ENCODE results near the gene ERV3-1.
A peak's percentile ranks its signal among the peaks of the same experiment; 100 is the strongest.
"Not testable (repeated sequence)": the region's sequence is repeated elsewhere in the genome, so short reads cannot be mapped to it uniquely, and the experiment has no call there.

Gene ERV3-1, protein sequence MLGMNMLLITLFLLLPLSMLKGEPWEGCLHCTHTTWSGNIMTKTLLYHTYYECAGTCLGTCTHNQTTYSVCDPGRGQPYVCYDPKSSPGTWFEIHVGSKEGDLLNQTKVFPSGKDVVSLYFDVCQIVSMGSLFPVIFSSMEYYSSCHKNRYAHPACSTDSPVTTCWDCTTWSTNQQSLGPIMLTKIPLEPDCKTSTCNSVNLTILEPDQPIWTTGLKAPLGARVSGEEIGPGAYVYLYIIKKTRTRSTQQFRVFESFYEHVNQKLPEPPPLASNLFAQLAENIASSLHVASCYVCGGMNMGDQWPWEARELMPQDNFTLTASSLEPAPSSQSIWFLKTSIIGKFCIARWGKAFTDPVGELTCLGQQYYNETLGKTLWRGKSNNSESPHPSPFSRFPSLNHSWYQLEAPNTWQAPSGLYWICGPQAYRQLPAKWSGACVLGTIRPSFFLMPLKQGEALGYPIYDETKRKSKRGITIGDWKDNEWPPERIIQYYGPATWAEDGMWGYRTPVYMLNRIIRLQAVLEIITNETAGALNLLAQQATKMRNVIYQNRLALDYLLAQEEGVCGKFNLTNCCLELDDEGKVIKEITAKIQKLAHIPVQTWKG

DNA sequence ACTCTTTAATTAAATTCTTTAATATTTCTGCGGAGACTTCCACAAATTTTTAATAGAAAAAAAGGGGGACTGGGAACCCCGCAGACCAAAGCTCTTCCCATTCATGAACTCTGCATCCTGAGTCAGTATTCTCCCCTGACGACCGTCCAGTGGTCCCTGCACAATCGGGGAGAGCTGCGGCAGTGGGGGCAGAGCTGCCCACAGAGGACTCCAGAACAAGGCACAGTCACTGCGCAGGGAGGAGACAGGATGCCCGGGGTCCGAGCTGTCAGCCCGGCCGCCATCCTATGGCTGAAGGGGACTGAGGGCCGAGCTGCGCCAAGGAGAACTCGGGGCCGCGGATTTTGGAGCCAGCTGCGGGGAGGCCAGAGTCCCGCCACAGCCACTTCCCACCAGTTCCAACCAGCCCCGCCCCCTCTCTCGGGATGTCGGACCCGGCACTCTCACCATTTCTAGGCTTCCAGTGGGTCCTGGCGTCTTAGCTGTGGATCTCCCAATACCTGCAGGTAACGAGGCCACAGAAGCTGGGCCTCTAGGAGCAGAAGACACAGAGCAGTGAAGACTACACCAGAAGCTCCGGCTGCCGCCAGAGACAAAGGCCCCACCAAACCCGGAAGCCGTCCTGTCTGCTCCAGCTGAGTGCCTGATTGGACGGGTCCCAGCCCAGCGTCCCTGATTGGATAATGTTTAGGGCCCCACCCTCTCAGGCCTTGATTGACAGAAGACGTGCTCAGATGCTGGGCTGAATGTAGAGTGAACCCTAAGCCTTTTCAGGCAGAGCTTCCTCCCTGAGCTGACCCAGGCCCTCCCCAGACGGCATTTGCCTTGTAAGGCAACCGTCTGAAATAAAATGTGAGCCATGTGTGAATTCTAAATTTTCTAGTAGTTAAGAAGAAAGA is at the start of gene ERV3-1:
Gene ERV3-1 (minus strand): TSS at position 594 of the 899 bp plus-strand sequence. CDS start 13,661 bp downstream, outside the sequence.
- peak; percentile 76 to 87 for DNase-seq (ENCODE audit: low read depth in 2 of 2)

DNA sequence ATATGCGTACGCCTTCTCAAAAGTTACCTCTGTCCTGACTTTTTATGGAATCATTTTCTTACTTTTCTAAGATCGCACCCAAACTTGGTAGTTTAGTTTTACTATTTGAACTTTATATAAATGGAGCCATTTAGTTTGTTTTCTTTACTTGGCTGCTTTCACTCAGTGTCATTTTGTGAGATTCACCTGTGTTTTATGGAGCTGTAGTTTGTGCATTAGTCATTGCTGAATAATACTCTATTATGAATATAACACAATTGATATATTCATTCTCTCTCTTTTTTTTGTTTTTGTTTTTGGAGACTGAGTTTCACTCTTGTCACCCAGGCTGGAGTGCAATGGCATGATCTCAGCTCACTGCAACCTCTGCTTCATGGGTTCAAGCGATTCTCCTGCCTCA is 49.3 kb upstream of the ERV3-1 start:
- not testable (repeated sequence) for DNase-seq (ENCODE audit: low read depth in 2 of 2)

DNA sequence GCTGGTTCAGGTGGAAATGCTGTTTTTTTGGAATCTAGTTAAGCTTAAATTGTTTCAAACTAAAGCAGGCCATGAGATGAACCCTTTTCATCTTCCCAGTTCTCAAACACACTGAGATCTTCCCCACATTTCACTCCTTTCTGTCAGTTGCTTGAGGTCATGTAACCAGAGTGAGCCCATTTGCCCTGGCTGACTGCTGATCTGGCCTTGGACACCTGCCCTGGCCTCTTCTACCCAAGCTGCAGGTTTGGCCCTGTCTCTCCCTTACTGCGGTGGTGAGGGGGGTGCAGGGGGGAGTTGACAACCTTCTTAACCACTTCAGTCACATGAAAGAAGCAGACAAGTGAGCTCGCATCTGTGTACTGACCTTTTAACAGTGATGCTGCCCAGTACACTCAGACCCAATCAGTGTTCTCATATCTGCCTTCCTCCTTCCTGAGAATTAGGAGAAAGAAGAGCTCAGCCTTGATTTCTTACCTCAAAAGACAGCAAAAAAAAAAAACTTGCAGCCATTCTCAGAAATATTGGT is 48.0 kb upstream of the ERV3-1 start:
- DNase-seq (ENCODE audit: low read depth in 2 of 2), result not testable (repeated sequence)

DNA sequence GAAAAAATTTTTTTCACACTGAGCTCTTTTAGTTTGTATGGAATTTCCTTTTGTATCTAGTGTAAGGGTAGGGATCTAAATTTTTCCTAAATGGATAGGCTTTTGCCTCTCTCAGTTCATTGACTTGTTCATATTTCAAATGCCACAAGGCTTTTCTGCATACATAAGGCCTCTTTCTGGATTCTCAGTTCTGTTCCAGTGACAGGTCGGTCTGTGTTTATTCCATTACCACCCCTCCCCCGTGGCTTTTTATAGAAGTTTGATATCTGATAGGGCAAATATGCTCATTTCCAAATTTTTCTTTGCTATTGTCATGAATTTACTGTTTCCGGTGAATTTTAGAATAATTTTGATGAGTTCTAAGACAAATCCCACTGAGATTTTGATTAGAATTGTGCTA is 45.2 kb upstream of the ERV3-1 start:
- not testable (repeated sequence) for DNase-seq (ENCODE audit: low read depth in 2 of 2)

DNA sequence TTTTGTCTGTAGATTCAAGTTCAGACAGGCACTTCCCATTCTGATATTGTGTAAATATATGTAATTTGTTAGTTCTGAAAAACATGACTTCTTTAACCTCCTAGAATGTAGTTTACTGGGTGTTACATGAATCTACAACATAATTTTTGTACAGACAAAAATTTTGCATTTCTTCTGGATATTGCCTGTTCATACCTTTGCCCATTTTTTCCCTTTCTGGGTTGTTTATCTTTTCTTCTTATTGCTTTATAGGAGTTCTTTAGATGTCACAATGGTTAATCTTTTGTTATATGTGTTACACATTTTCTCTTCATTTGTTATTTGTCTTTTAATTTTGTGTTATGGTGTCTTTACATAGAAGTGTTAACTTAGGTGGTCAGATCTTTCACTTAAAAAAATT is 44.7 kb upstream of the ERV3-1 start:
- DNase-seq (ENCODE audit: low read depth in 2 of 2), result not testable (repeated sequence)

DNA sequence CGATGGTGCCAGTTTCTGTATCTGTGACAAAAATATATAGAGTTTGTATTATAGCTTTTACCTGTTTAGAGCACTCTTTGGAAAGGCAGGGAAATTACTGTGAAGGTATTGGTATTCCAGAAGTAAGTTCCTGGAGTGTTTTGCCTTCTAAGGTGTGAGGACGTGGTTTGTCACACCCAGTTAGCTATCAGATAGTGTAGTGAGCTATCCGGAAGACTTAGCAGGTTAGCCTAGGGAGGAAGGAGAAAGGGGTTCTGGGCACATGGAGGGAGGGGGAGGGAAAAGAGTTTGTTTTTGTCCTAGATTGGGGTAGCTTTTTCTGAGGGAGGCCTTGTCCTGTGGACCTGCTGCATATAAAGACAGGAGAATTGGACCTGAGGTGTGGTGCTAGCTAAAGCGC is 39.8 kb upstream of the ERV3-1 start:
- not testable (repeated sequence) for DNase-seq (ENCODE audit: low read depth in 2 of 2)

DNA sequence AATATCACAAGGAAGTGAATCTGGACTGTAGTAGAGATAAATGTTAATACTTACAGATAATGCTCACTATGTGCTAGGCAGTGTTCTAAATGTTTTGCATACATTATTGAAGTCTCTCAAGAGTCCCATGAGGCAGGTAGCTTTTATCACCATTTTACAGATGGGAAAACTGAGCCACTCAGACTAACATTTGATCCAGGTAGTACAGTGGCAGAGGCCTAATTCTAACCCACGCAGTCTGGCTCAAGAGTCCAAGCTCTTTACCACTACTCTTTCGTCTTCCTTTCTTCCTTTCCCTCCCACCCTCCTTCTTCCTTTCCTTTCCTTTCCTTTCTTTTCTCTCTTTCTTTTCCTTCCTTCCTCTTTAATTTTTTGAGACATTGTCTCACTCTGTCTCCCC is 39.1 kb upstream of the ERV3-1 start:
- DNase-seq (ENCODE audit: low read depth in 2 of 2), result not testable (repeated sequence)

DNA sequence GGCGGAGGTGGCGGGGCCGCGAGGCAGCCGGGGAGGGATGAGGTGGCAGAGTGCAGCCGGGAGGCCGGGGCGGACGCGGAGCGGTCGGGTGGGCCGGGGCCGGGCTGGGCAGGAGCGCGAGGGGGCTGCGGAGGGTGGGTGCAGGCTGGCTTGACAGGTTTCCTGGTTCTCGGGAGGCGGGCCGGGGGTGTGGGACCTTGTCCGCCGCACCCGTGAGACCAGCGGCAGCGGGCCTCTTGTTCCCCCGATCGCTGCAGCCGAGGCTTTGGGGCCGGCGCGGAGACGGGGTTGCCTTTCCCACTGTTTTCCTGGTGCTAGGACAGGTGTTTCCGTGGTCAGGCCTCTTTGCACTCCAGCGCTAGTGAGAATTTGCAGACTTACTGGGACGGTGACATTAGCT is 32.3 kb upstream of the ERV3-1 start:
- DNase-seq (ENCODE audit: low read depth in 2 of 2), result peak in 1 of 2 donors; percentile 18

DNA sequence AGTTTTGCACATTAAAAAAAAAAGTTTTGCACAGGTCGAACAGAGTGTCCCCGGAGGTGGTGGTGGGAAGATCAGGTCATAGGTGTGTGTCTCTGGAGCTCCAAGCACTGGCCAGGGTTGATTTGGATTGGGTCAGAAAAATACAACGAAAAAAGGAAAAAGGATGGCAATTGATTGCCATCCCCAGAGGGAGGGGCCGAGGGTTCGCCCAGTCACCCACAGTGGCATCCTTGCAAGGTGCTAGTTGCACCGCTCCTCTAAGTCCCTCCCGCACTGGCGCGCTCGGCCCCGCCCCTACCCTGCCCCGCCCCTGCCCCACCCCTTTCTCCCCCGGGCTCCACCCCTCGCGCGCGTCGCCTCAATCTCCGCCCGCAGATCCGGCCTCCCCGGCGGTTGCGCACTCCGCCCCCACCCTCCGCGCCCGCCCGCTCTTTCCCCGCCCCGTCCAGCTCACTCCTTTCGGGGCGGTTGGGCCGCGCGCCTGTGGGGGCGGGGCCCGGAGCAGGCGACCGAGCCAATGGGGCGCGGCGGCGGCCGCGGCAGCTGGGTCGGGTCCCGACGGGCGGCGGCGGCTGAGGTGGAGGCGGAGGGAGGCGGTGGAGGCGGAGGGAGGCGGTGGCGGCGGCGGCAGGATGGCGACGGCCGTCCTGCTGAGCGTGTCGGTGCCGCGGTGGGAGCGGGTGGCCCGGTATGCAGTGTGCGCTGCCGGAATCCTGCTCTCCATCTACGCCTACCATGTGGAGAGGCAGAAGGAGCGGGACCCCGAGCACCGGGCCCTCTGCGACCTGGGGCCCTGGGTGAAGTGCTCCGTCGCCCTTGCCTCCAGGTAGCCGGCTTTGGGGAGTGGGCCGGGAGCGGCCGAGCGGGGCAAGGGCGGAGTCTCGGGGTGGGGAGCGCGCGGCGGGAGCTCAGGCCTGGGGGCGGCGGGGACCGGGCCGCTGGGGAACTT is 31.5 kb upstream of the ERV3-1 start:
- DNase-seq (ENCODE audit: low read depth in 2 of 2), result peak; percentile 91 to 93

DNA sequence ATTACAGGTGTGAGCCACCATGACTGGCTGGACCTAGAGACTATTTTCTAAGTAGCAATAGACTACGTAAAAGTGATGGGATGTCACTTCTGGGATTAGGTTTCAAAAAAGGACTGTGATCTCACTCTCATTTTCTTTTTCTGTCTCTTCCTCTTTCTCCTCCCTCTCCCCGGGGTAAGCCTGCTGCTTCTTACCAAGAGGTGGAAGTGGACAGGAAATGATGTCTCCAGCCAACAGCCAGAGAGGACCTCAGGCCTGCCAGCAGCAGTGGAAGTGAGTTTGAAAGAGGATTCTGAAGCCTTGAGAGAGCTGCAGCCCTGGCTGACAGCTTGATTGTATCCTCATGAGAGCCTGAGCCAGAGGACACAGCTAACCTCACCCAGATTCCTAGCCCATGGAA is 30.0 kb upstream of the ERV3-1 start:
- DNase-seq (ENCODE audit: low read depth in 2 of 2), result not testable (repeated sequence)

DNA sequence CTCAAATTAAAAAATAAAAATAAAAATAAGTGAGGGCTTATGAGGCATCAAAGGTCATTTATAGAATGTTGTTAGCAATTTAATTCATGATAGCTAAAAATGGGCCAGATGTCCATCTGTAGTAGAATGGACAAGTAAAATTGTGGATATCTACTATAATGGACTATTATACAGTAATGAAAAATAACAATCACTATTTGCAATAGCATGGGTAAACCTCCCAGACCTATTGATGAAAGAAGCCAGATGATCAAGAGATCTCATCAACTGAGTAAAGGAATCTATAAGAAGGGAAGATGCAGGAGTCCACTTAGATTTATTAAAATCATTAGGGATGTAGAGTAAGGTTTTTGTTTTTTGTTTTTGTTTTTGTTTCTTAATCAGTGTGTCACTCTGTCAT is 29.0 kb upstream of the ERV3-1 start:
- not testable (repeated sequence) for DNase-seq (ENCODE audit: low read depth in 2 of 2)

DNA sequence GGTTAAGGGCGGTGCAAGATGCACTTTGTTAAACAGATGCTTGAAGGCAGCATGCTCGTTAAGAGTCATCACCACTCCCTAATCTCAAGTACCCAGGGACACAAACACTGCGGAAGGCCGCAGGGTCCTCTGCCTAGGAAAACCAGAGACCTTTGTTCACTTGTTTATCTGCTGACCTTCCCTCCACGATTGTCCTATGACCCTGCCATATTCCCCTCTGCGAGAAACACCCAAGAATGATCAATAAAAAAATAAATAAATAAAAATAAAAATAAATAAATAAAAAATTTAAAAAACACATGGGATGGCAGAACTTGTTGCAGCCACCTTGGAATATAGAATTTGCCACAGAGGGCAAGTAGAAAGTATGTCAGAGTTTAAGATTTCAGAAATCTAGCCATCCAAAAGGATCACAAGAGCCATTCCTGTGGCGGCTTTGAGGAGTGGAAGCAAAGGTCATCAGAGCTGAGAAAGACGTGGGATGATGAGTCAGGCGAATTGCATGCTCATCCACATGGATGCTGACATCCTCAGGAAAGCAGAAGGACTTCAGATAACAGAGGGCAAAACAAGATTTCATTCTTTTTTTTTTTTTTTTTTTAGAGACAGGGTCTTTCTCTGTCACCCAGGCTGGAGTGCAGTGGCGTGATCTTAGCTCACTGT is 27.8 kb upstream of the ERV3-1 start:
- DNase-seq (ENCODE audit: low read depth in 2 of 2), result not testable (repeated sequence)

DNA sequence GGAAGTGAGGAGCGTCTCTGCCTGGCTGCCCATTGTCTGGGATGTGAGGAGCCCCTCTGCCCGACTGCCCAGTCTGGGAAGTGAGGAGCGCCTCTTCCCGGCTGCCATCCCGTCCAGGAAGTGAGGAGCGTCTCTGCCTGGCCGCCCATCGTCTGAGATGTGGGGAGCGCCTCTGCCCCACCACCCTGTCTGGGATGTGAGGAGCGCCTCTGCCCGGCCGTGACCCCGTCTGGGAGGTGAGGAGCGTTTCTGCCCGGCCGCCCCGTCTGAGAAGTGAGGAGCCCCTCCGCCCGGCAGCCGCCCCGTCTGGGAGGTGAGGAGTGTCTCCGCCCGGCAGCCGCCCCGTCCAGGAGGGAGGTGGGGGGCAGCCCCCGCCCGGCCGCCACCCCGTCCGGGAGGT is 26.9 kb upstream of the ERV3-1 start:
- DNase-seq (ENCODE audit: low read depth in 2 of 2), result not testable (repeated sequence)

DNA sequence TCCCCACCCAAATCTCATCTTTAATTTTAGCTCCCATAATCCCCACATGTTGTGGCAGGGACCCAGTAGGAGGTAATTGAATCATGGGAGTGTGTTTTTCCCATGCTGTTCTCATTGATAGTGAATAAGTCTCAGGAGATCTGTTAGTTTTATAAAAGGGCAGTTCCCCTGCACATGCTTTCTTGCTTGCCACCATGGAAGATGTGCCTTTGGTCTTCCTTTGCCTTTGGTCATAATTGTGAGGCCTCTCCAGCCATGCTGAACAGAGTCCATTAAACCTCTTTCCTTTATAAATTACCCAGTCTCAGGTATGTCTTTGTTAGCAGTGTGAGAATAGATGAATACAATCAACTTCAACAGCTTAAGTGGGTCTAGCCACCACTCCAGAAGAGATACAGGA is 18.5 kb upstream of the ERV3-1 start:
- DNase-seq (ENCODE audit: low read depth in 2 of 2), result not testable (repeated sequence)

DNA sequence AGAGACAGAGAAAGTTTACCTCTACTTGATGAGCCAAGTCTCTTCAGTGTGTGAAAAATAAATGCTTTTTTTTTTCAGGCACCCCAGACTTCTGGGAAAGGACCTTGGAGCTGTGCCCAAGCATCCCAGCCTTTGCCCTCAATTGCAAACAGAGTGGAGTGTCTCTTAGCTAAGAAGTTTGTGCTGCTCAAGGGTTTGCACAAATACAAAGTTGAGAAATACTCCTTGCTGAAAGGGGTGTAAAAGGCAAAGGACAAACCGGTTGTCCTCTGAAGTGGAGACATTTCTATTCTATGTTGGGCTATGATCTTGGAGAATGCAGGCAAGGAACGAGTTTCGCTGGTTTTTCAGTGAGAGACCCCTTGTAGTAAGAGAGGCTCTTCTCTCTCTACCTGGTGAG is 14.5 kb upstream of the ERV3-1 start:
- DNase-seq (ENCODE audit: low read depth in 2 of 2), result not testable (repeated sequence)

DNA sequence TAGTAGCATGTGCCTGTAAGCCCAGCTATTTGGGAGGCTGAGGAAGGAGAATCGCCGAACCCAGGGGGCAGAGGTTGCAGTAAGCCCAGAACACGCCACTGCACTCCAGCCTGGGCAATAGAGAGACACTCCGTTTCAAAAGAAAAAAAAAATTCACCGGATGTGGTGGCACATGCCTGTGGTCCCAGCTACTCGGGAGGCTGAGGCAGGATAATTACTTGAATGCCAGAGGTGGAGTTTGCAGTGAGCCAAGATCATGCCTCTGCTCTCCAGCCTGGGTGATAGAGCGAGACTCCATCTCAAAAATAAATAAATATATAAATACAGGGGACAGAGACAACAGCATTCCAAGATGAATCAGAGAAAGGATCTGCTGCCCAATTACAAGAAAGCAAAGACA is 3.4 kb upstream of the ERV3-1 start:
- not testable (repeated sequence) for DNase-seq (ENCODE audit: low read depth in 2 of 2)

DNA sequence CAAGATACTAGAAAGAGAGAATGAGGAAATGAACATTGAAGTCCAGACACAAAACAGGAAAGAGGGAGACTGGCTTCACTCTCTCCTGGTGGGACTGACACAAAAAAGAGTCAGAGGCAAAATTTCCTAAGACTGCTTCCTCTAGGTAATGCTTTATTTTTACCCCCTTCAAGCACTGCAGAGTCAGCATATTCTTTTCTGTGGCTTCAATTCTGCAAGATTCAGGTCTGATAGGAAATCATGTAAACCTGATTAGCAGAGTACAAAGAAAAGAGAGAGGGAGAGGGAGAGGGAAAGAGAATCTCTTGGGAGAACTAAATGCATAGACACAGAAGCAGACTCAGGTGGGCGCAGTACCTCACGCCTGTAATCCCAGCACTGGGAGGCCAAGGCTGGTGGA is 2.9 kb upstream of the ERV3-1 start:
- DNase-seq (ENCODE audit: low read depth in 2 of 2), result not testable (repeated sequence)

DNA sequence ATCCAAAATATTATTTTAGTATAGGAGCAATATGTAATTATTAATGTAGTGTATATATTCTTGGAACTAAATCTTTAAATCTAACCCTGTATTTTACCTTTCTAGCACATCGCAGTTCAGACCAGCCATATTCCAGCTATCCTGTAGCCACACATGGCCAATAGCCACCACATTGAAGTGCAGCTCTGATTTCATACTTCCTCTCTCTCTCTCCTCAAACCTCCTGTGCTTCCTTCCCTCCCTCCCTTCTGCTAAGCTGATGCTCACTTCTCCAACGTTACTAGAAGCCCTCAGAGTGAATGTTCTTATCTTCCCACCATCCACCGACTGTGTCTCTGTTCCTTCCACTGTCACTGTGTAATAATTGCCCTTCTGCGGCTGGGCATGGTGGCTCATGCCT is 549 bp upstream of the ERV3-1 start:
- DNase-seq (ENCODE audit: low read depth in 2 of 2), result not testable (repeated sequence)

DNA sequence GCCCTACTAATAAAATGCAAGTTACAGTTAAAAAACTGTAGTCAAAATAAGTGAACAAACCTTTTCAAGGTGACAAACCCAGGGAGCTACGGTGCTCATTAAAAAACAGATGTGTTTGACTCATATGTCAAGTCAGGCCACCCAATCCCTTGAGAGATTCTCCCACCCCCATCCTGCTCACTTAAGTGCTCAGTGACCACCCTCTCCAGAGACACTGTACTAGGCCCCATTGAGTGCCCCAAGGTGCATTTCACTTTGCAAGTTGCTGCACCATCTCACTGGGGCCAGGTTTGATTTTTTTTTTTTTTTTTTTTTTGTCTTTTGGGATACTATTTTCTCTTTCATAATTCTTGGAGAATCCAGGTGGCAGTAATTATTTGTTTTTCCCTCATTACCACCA is 1.9 kb downstream of the ERV3-1 start:
- DNase-seq (ENCODE audit: low read depth in 2 of 2), result no peak

DNA sequence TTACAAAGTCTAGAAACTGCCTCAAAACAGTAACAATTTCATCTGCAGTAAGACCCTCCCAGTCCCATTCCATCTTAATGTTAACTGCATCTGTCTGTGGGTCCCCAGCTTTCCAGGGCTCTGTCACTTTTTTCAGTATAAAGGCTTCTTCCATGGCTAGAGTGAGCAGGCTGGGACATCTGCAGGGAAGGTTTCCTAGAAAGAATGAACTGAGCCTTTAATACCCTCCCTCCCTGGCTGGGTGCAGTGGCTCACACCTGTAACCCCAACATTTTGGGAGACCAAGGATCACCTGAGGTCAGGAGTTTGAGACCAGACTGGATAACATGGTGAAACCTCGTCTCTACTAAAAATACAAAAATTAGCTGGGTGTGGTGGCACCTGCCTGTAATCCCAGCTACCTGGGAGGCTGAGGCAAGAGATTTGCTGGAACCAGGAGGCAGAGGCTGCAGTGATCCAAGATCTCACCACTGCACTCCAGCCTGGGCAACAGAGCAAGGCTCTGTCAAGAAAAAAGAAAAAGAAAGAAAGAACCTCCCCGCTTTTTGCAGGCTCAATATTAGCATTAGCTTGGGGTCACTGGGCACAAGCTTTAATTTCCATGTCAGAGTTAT is 3.4 kb downstream of the ERV3-1 start:
- DNase-seq (ENCODE audit: low read depth in 2 of 2), result no peak

Measured in stimulated activated CD4-positive, alpha-beta T cell treated with anti-CD3 and anti-CD28 coated beads, Interleukin-1b, Interleukin-23, amount 100 ng/mL, for 4 hours (primary cell).